Urinary bladder (tissue), 4 donors: ENCODE data around the gene SMG6. TPM values are rescaled to one million over a fixed set of nuclear protein-coding genes. Genes with fewer than 3 reads are reported as not detected.

Experiments used
- DNase-seq: peaks from one replicate; pipeline ENCODE4 v3.0.0-alpha.2; 2015; ENCODE audit errors: extremely low spot score
- H3K27ac ChIP-seq: one replicate; pipeline ENCODE4 v1.5.1; 2013; ENCODE audit warnings: low read depth, mild to moderate bottlenecking, moderate library complexity
- H3K36me3 ChIP-seq: one replicate; pipeline ENCODE4 v1.6.1; 2013; ENCODE audit warnings: mild to moderate bottlenecking, moderate library complexity; ENCODE audit not compliant: insufficient read depth
- H3K4me1 ChIP-seq: one replicate; pipeline ENCODE4 v1.6.1; 2013; ENCODE audit warnings: mild to moderate bottlenecking, moderate library complexity; ENCODE audit not compliant: insufficient read depth
- H3K4me3 ChIP-seq: one replicate; pipeline ENCODE4 v1.5.1; 2013; ENCODE audit warnings: low read depth, low read length
- WGBS: extraction: QIAGEN DNeasy Blood & Tissue Kit; methylation state at CpG from one replicate; pipeline ENCODE4 v1.1.7; 2013; 5-methylcytosine and 5-hydroxymethylcytosine counted together
- polyA plus RNA-seq: library from polyadenylated mRNA; stranded (reverse); fragments of 200-250 nt; gene quantifications from one replicate; pipeline ENCODE4 v1.2.3, GENCODE V29; 2013
- total RNA-seq: library from RNA; depleted of rRNA; stranded (reverse); fragments of >200 nt; gene quantifications from one replicate; pipeline ENCODE4 v1.2.3, GENCODE V29; 2014
- donor health status: healthy with polysubstance abuse.
- donor health status: healthy.

SMG6 gene
- total and polyA plus RNA-seq, 2 donors: 29.3 to 37.5 TPM

DNA sequence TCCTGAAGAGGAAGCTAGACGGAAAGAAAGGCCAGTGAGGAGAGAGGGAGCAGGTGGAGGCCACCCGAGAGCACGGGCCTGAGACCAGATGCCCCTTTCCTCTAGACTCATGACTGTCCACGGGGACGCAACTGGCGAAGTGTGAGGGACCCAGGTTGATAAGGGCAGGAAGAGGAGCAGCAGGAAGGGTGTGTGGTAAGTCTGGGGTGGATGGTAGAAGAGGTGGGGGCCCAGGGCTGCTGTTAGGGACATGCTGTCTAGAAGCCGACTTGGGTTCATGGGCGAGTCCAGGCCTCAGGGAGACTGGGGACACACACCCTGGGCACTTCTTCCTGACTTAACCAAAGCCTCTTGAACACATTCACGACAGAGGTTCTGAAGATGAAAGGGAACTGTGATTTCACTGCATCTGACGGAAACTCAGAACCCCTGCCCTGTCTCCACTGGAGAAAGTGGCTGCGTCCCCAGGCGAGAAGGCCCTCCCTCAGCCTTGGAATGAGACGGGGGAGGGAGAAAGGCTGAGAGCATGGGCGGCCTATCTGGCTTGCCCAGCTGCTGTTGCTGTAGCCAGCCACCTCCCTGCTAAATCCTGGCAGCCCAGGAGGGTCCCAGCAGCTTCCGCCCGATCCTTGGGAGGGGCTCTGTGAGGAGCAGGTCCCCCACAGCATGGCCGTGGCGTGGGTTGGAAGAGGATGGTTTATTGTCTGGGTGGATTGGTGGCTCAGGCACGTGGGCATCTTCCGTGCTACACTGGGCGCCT lies 242.7 kb downstream of the SMG6 start:
- H3K4me3 ChIP-seq: no peak overlapping the region
- H3K36me3 ChIP-seq: no peaks in the 10 kb centered on the region
- peaks cover 2% of the 10 kb centered on the region for H3K4me1 ChIP-seq
- 37% methylated on average over 21 of the region's 21 CpGs for WGBS
- no peak for DNase-seq
- H3K27ac ChIP-seq: peak overlapping the region; percentile 65

DNA sequence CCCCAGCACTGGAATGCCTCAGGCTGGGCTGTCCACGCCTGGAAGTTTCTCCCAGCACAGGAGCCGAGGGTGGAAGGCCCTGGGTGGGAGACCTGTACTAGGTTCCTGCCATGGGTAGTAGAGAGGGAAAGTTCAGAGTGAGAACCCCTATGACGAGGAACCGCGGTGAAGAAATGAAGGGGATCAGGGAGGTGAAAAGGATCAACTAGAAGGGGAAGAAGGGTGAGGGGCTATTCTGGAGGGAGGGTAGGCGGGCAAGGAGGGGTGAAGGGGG lies 243.3 kb downstream of the SMG6 start:
- WGBS: 69% methylated on average over 6 of the region's 6 CpGs
- Histone ChIP-seq H3K4me1 (peaks cover 2% of the 10 kb centered on the region), H3K36me3 (no peaks in the 10 kb centered on the region), H3K27ac (peak overlapping the region; percentile 65), H3K4me3 (no peak overlapping the region)
- DNase-seq: no peak

DNA sequence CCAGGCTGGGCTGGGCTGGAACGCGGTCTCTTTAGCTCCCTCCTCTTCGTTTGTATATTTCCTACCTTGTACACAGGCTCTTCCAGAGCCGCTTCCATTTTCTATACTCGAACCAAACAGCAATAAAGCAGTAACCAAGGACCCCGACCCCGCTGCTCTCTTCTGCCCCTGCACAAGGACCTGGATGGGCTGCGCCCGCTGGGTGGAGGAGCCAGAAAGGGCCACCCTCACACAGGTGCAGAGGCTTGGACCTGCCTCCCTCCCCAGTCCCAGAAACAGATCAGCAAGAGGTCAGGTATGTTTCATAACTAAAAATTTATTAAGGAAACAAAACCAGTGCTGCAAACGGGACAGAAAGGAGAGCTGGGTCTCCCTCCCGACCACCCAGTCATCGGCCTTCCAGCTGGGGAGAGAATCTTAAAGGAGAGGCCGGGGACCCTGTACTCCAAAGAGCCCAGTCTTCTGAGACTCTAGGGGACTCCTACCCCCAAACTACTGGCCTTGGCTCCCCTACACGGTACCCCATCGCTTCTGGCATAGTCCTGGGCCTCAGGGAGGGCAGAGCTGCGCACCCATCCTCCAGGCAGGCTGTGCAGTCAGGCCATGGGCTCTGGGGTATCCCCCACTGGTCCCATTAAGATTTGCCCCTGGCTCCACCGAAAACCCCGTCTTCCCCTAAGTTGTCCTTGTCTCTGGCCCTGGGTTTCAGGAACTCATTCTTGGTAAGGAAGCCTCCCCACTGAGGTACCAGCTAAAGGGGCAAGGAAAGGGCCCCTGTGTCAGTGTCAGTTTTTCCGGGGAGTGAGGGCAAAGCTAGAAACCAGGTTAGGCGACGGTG lies 243.8 kb downstream of the SMG6 start:
- Histone ChIP-seq H3K27ac (peak overlapping the region; percentile 65), H3K4me1 (peaks cover 2% of the 10 kb centered on the region), H3K36me3 (no peaks in the 10 kb centered on the region), H3K4me3 (no peak overlapping the region)
- DNase-seq: no peak
- 57% methylated on average over 21 of the region's 21 CpGs for WGBS

DNA sequence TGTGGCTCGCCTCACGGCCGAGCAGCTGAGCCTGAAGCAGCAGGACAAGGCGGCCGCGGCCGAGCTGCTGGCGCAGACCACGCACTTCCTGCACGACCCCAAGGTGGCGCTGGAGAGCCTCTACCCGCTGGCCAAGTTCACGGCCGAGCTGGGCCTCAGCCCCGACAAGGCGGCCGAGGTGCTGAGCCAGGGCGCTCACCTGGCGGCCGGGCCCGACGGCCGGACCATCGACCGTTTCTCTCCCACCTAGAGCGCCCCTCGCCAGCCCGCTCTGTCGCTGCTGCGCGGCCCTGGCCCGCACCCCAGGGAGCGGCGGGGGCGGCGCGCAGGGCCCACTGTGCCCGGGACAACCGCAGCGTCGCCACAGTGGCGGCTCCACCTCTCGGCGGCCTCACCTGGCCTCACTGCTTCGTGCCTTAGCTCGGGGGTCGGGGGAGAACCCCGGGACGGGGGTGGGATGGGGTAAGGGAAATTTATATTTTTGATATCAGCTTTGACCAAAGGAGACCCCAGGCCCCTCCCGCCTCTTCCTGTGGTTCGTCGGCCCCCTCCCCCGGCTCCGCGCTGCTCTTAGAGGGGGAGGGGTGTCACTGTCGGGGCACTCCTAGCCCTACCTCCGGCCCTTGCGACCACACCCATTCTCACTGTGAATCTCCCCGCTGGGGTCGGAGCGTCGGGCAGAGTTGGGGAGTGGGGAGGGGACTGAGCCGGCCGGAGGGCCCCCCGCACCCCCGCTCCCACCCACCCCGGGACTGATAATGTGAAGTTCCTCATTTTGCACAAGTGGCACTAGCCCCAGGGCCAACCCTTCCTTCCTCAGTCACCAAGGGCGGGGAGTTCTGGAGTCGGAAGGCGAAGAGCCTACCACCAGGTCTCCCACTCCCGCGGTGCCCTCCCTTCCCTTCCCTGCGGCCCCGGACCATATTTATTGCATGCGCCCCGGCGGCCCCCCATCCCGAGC lies 244.7 kb downstream of the SMG6 start:
- peak overlapping the region; percentile 15 for H3K4me3 ChIP-seq
- WGBS: 24% methylated on average over 78 of the region's 78 CpGs
- peak overlapping the region; percentile 76 for H3K27ac ChIP-seq
- H3K36me3 ChIP-seq: no peaks in the 10 kb centered on the region
- no peak for DNase-seq
- peaks cover 2% of the 10 kb centered on the region for H3K4me1 ChIP-seq

GRCh38 chr17:2057760-2058585 lies 245.6 kb downstream of the SMG6 start:
- DNase-seq: no peak
- Histone ChIP-seq H3K4me3 (peak overlapping the region; percentile 54), H3K27ac (peak overlapping the region; percentile 76), H3K4me1 (peaks cover 2% of the 10 kb centered on the region), H3K36me3 (no peaks in the 10 kb centered on the region)
- 38% methylated on average over 98 of the region's 98 CpGs for WGBS

- Histone ChIP-seq H3K27ac (peak overlapping the region; percentile 76), H3K4me3 (peak overlapping the region; percentile 54), H3K4me1 (peaks cover 2% of the 10 kb centered on the region), H3K36me3 (no peaks in the 10 kb centered on the region)
- WGBS: 16% methylated on average over 81 of the region's 81 CpGs
- no peak for DNase-seq
These were observed 246.3 kb downstream of the SMG6 start for GRCh38 chr17:2057175-2057759.

GRCh38 chr17:2056206-2057174 lies 247.1 kb downstream of the SMG6 start:
- Histone ChIP-seq H3K4me1 (peaks cover 2% of the 10 kb centered on the region), H3K27ac (peak overlapping the region; percentile 76), H3K36me3 (no peaks in the 10 kb centered on the region), H3K4me3 (peak overlapping the region; percentile 54)
- DNase-seq: no peak
- 11% methylated on average over 85 of the region's 85 CpGs for whole genome bisulfite sequencing

DNA sequence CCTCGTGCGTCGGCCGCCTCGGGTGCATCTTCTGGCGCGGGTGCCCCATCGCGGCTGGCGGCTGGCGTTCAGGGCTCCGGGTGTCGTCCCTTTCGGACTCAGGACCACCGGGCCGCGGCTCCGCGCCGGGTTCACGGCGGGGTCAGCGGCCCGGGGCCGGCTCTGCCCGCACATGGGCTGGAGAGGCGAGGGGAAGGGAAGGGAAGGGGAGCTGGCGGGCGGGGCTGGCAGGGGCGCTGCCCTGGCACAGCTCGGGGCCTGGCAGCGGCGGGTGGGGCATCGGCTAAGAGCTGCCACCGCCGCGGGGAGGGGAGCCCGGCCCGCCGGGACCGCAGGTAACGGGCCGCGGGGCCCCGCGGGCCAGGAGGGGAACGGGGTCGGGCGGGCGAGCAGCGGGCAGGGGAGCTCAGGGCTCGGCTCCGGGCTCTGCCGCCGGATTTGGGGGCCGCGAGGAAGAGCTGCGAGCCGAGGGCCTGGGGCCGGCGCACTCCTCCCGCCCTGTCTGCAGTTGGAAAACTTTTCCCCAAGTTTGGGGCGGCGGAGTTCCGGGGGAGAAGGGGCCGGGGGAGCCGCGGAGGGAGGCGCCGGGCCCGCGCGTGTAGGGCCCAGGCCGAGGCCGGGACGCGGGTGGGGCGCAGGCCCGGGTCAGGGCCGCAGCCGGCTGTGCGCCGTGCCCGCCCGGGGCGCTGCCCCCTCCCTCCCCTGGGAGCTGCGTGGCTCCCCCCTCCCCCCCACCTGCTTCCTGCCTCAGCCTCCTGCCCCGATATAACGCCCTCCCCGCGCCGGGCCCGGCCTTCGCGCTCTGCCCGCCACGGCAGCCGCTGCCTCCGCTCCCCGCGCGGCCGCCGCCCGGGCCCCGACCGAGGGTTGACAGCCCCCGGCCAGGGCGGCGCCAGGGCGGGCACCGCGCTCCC lies 248.0 kb downstream of the SMG6 start:
- H3K27ac ChIP-seq: peak overlapping the region; percentile 83
- H3K36me3 ChIP-seq: no peaks in the 10 kb centered on the region
- H3K4me3 ChIP-seq: peak overlapping the region; percentile 54
- no peak for DNase-seq
- H3K4me1 ChIP-seq: peaks cover 2% of the 10 kb centered on the region
- 3% methylated on average over 112 of the region's 113 CpGs for whole genome bisulfite sequencing

DNA sequence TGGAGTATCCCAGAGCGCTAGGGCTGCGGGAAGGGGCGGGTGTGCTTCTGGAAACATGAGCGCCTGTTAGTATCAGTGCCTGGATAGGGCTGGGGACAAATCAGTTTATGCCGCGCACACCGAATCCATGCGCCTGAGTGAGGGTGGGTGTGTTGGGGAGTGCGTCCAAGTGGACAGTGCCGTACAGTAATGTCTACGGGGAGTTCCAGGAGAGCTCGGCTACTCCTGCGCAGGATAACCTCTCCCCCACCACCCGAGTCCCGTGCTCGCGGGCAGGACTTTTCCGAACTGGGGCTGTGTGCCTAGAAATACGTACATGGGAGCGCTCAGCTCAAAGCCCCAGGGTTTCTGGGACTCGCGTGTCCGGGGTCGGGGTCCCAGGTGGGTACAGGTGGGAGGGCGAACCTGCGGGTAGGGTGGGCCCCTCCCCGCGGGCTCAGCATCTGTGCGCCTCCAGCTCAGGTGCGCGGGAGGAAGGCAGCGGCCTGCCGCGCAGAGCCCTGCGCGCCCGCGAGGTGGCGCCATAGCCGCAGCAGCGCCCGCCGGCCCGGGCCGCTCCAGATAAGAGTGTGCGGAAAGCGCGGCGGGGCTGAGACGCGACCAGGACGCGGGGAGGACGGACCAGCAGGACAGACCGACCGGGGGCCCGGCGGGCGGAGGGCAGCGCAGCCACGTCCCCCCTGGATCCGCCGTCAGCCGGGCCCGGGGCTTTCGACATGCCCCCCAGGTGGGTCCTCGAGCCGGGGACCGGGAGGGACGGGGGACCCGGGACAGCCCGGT lies 248.9 kb downstream of the SMG6 start, which contains the start of gene HIC1:
Gene HIC1 (plus strand): TSS at position 592 of the 780 bp plus-strand sequence. CDS start 1,588 bp downstream, outside the sequence.
- Histone ChIP-seq H3K4me3 (peak within 1 kb of the TSS; percentile 54), H3K27ac (peak within 1 kb of the TSS; percentile 83), H3K36me3 (no peaks in the 10 kb centered on the region), H3K4me1 (peaks cover 2% of the 10 kb centered on the region)
- no peak for DNase-seq
- WGBS: 1% methylated on average over 72 of the region's 72 CpGs

GRCh38 chr17:2054262-2054511 lies 249.4 kb downstream of the SMG6 start:
- H3K4me3 ChIP-seq: peak overlapping the region; percentile 46
- 4% methylated on average over 16 of the region's 16 CpGs for WGBS
- no peaks in the 10 kb centered on the region for H3K36me3 ChIP-seq
- peak overlapping the region; percentile 59 for H3K27ac ChIP-seq
- no peak for DNase-seq
- H3K4me1 ChIP-seq: peaks cover 3% of the 10 kb centered on the region
